AG20443 (cell line): ENCODE measurements around the gene CCNT2.
"Not testable (repeated sequence)": the region's sequence is repeated elsewhere in the genome, so short reads cannot be mapped to it uniquely, and the experiment has no call there.

Experiments
- DNase-seq: peaks from one replicate; pipeline ENCODE4 v3.0.0; 2012; ENCODE audit warnings: low spot score, mixed read lengths

CCNT2 gene

DNA sequence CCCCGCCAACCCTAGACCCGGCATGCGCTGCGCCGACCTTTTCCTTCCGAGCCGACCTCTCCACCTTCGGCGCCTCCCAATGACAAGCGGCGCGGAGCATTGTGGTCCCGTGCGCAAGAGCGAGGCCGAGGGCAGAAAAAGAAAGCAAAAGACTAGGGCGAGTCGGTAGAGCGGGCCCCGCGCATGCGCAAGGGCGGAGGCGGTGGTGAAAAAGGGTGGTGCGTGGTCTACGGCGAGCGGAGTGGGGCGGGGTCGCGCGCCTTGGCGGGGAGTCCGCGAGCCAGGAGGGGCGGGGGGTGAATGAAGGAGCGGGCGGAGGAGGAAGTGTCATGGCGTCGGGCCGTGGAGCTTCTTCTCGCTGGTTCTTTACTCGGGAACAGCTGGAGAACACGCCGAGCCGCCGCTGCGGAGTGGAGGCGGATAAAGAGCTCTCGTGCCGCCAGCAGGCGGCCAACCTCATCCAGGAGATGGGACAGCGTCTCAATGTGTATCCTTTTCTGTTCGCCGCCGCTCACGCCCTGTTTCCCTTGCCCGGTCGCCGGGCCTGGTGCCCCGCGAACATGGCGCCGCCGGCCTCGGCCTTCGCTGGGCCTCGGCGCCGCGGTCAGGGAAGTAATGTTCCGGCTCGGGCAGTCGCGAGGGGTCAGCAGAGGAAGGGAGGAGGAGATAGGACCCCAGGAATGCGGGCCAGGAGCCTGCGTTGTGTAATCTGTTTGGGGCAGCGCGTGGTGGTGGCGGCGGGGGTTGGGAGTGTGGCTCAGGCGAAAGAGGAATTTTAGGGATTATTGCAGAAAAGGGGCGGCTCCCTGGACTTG, at the start of gene CCNT2:
Gene CCNT2 (plus strand): TSS at position 297 of the 815 bp plus-strand sequence. CDS start 33 bp downstream, at position 330.
- peak; percentile 99 for DNase-seq

DNA sequence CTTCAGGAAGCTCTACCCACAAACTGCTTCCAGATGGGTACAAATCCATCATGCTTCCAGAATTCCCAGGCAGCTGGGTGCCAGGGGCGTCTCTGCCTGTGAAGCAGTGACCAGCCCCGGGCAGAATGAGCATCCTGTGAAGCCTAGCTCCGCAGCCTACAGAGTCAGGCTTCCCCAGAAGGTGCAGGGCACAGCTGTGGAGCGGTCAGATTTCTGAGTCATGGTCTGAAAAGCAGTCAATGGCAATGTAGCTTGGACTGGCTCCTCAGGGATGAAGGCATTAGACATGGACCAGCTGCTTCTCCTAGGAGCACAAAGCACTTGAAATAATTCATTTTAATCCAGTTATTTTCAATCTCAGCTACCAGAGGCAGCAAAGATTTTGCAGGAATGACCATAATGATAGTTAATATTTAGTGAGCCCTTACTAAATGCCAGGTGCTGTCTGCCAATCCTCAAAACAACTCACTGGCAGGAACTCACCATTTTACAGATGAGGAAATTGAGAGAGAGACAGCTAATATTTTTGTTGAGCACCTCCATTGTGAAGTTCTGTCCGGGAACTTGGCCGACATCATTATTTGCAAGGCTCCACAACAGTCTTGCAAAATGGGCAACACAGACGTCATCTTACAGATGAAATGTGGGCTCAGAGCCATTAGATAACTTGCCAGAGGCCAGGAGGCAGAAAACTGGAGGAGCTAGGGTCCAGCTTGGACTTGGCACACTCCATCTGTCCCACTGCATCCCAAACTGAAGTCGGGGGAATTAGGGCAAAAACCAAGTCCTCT, 48.5 kb upstream of the CCNT2 start:
- no peak for DNase-seq

DNA sequence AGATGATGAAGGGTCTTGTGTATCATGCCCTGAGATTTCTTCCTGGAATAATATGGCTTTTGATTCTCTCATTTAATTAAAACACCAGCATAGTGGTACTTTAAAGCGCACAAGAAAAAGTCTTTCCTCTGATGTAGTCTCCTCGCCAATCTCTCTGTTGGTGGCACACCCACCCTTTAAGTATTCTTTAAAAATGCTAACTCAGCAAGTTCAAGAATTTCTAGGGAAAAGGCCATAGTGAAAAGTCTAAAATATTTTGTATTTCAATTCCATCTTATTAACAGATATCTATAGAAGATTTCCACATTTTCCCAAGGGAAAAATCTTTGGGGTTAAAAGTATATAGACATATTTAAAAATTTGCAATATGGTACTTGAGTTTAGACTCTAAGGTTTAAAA, 45.5 kb upstream of the CCNT2 start:
- DNase-seq: no peak

DNA sequence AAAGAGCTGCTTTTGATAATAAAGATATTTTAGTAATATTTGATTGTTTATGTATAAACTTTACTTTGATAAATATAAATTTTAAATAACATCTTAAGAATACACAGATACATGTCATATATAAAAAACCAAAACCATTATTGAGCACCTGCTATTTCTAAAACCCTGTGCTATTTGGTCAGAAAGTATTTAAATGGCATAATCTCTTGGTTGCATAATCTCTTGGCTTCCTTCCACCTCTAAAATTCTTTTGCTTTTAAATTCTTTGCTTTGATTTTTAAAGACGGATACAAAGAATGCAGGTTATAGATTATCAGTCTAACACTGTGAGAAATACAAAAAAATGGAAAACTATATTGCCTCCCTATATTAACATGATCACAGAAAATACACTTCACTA, 43.3 kb upstream of the CCNT2 start:
- no peak for DNase-seq

DNA sequence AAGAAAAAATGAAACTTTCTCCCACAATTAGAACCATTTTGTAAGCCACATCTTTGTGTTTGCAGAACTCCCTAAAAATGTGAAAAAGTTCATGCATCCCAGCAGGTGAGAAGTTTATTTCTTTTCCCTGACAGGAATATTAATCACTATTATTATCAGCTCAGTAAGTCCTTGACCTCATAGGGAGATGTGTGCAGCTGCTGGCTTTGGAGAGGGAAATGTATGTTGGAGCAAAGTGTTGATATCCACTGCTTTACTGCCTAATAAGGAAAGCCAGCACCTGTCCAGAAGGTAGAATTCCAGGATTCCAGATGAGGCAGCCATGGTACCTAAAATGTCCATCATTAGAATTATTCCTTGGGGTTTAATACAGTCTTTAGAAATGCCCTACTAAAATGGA, 35.8 kb upstream of the CCNT2 start:
- no peak for DNase-seq

DNA sequence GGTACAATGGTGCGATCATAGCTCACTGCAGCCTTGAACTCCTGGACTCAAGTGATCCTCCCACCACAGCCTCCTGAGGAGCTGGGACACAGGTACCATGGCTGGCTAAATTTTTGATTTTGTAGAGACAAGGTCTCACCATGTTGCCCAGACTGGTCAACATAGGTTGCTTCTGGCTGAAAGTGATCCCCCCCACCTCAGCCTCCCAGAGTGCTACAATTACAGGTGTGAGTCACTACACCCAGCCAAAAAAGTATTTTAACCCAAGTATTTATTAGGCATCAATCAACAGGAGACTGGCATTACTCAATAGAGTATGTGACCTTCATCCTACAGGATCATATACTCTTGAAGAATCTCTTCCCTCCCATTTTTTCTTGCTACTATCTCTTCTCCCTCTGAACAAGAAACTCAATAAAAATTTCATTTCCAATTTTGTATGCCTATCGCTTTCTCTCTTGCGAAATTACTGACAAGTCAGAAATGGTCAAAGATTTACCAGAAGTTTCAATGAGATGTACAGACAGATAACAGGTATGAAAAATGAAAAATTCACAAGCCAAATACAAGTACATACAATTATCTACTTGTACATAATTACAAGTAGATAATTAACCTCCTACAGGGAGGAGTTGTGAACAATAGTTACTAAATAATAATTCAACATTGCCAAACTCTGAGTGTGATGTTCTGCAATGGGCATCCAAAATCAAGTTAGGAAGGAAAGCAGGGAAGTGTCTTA, 34.9 kb upstream of the CCNT2 start:
- DNase-seq: no peak

DNA sequence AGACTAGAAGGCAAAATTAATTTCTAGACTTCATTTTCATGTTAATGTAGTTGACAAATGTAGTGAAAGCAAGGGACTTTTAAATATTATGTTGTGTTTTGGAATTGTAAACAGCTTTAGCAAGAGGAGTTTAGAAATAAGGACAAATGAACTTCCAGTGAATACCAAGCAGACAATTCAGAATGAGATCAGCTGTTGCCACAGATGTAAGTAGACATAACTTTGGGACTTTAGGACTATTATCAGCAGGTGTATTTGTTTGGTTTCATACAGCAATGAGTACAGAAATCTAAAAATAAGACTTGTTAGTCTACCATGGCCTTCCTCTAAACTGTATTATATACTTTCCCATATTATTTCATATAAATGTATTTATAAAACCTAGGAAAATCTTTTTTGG, 34.2 kb upstream of the CCNT2 start:
- no peak for DNase-seq

DNA sequence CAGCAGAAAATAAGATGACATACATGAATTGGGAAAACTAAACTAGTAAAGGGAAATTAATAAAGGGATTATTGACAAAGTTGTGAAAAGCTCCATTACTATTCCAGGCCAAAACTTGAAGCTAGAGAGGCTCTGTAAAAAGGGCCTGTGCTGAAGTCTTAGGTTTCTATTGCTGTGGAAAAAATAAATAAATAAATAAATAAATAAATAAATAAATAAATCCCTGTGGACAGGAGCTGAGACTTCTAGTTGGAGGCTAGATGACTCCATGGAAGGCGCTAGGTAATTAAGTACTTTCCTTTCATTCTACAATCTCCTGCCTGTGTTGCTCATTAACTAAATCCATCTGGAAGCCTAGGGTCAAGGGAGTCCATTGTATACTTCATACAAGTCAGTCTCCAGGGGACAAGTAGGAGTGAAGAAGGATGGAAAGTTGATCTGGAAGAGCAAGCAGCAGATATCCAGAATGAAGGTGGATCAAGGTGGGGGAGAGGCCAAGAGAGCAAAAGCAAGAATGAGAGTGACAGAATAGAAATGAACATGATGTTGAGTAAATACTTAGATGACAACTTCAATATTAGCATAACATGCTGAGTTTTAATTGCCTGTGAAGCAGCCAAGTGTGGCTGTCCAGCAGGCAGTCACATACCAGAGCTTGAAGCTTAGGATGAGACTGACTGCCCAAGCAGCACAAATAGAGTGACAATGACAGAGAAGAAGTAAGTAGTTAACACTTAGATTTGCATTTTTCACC, 26.2 kb upstream of the CCNT2 start:
- DNase-seq: no peak

DNA sequence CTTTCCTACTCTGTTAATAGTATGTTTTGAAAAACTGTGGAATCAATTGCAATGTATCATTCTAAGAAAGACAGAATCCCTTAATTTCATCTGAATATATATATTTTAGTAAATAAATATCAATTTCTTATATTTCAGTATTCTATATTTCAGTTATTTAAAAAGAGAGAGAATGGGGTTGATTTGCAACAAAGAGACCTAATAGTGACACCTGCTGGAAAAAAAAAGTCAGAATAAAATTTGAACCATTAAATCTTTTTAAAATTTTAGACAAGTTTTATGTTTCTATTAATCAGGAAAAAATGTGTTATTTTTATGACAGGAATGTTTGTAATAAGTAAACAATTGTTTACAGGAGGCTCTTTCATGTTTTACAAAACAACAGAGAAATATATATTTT, 20.7 kb upstream of the CCNT2 start:
- DNase-seq: peak; percentile 12

DNA sequence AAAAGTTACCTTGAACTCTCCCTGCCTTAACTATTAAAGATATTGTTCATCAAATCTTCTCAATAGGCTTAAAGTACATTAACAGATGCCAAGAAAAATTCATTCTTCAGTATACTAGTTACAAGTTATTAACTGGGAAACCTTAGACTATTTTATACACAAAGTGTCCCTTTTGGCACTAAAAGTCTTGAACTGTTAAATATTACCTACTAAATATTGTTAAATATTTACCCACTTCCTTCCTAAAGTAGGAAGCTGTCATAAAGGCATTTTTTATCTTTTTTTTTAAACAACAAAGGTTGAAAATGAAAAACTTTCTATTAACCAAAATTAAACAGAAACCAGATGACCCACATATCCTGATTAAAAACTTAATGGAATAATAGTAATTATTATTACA, 19.4 kb upstream of the CCNT2 start:
- DNase-seq: no peak

DNA sequence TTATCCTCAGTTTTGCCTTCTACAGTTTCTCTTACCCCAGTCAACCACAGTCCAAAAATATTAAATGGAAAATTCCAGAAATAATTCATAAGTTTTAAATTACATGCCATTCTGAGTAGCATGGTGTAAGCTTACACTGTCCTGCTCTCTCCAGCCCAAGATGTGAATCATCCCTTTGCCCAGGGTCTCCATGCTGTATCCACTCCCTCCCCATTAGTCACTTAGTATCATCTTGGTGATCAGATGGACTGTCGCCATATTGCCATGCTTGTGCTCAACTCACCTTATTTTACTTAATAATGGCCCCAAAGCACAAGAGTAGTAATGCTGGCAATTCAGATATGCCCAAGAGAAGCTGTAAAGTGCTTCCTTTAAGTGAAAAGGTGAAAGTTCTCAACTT, 18.5 kb upstream of the CCNT2 start:
- peak; percentile 11 for DNase-seq

DNA sequence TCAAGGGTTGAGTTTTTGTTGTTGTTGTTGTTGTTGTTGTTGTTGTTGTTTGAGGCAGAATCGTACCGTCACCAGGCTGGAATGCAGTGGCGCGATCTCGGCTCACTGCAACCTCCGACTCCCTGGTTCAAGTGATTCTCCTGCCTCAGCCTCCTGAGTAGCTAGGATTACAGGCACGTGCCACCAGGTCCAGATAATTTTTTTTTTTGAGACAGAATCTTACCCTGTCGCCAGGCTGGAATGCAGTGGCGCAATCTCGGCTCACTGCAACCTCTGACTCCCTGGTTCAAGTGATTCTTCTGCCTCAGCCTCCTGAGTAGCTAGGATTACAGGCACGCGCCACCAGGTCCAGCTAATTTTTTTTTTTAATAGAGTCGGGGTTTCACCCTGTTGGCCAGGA, 14.9 kb upstream of the CCNT2 start:
- not testable (repeated sequence) for DNase-seq

DNA sequence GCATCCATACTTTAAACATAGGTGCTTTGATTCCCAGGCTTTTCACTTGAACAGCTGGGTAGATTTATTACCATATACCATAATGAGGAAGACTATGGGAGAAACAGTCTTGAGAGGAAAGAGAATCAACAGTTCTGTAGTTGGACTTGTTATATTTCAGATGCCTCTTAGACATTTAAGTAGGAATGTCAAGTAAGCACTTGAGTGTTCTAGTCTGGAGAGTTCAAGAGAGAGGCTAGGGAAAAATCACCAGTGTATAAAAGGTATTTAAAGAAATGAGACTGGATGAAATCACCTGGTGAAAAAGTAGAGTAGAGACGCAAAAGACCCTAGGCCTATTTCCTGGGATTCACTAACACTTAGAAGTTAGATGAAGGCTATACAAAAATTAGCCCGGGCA, 13.5 kb upstream of the CCNT2 start:
- DNase-seq: no peak

DNA sequence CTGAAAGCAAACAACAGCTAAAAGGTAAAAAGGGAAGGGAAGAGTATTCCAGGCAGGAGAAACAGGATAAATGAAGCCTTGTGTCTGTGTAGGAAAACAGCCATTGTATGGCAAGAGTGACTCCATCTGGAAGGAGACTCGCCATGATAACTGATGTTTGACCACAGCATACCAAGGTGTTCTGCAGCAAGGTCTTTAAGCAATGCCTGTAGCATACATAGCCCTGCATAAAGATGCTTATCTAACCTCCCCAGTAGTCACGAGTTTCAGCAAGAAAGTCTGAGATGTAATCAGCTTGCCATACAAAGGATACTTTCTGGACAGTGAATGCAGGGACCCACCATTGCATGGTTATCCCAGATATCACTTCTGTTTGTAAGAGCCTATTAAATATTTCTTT, 11.9 kb upstream of the CCNT2 start:
- DNase-seq: no peak

DNA sequence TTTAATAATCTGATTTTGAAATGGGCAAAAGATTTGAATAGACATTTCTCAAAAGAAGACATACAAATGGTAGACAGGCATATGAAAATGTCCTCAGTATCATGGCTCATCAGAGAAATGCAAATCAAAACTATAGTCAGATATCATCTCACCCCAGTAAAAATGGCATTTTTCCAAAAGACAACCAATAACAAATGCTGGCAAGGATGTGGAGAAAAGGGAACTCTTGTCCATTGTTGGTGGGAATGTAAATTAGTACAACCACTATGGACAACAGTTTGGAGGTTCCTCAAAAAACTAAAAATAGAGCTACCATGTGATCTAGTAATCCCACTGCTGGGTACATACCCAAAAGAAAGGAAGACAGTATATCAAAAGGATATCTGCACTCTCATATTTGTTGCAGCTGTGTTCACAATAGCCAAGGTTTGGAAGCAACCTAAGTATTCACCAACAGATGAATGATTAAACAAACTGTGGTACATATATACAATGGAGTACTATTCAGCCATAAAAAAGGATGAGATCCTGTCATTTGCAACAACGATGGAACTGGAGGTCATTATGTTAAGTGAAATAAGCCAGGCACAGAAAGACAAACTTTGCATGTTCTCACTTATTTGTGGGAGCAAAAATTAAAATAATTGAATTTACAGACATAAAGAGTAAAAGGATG, 11.0 kb upstream of the CCNT2 start:
- not testable (repeated sequence) for DNase-seq

DNA sequence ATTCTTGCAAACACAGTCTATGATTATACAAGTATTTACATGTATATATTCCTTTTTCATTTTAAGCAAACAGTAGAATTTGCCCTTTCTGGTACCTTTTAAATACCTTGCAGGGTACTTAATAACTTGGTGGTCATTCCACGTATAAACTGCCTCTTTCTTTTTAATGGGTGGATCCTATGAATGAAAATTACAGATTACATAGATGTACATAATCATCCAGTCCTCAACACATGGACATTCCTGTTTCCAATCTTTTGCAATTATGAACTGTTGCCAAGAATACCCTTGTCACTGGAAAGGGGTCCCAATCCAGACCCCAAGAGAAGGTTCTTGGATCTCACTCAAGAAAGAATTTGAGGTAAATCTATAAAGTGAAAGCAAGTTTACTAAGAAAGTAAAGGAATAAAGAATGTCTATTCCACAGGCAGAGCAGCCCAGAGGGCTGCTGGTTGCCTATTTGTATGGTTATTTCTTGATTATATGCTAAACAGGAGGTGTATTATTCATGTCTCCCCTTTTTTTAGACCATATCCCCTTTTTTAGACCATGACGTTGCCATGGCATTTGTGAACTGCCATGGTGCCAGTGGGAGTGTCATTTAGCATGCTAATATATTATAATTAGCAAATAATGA, 7.7 kb upstream of the CCNT2 start:
- DNase-seq: no peak

DNA sequence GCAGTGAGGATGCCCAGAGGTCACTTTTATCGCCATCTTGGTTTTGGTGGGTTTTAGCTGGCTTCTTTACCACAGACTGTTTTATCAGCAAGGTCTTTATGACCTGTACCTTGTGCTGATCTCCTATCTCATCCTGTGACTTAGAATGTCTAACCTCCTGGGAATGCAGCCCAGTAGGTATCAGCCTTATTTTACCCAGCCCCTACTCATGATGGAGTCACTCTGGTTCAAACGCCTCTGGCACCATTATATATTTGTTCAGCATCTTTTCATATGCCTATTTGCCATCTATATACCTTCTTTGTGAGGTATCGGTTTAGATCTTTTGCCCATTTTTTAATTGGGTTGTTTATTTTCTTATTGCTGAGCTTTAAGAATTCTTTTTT, 7.2 kb upstream of the CCNT2 start:
- DNase-seq: no peak

DNA sequence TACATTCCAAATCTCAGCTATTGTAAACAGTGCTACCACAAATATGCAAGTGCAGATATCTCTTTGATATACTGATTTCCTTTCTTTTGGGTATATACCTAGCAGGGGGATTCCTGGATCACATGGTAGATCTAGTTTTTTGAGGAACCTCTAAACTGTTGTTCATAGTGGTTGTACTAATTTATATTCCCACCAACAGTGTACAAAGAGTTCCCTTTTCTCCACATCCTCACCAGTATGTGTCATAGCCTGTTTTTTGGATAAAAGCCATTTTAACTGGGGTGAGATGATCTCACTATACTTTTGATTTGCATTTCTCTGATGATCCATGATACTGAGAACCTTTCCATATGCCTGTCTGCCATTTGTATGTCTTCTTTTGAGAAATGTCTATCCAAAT, 6.3 kb upstream of the CCNT2 start:
- DNase-seq: no peak

DNA sequence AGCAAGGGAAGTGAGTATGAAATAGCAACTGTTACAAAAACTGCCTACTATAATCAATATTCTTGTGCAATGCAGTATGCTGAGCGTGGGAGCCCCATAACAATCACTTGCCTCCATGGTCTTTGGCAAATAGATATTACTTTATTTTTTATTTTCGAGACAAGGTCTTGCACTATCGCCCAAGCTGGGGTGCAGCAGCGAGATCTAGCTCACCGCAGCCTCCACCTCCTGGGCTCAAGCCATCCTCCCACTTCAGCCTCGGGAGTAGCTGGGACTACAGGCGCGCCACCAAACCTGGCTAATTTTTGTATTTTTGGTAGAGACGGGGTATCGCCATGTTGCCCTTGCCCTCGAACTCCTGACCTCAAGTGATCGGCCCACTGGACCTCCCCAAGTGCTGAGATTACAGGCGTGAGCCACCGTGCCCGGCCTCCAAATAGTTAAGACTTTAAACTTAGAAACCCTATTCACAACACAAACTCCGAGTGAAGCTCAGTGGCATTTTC, 1.2 kb upstream of the CCNT2 start:
- DNase-seq: no peak

DNA sequence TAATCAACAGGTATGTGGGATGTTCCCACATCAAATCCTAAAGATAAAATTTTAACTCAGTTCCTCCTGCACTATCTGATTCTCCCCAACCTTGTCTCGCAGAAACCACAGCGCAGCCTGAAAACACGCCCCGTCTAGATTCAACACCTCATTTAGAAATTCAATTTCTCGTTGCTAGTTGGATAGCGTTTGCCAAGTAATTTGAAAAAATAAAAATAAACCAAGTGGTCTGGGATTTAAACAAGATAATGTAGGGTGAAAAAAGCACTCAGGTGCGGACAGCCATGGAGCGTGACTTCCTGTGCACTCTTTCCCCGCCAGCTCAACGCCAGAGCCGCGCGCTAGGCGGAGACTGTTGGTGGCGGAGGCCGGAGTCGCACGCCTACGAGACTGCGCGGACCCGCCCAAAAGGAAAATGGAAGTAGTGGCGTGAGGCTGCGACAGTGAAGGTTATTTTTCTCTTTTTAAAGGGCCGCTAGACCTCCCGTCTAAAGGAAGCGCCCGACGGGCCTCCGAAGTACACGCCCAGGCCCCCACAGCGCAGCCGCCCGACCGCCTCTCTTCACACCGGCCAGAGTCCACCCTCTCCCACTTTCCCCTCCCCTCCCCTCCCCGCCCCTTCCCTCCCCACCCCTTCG, 615 bp upstream of the CCNT2 start:
- DNase-seq: no peak
